PC-3 (cell line): ENCODE data around the gene LIX1L. TPM values are rescaled to one million over a fixed set of nuclear protein-coding genes. Genes with fewer than 3 reads are reported as not detected.

Experiments
- ATAC-seq: fragments of 200-7000 bp; cut with Tn5 transposase; 2 replicates; pipeline ENCODE4 v1.9.1; 2020; ENCODE audit warnings: mild to moderate bottlenecking, moderate library complexity
- BruUV-seq: library from RNA; stranded (reverse); fragments of 400-500 nt; replicated peaks from 2 replicates; lab custom pipeline; 2021; lab: Mats Ljungman, UMichigan
- CTCF ChIA-PET: fragments of 300-600 bp; sonication (Branson Sonifier 250); formaldehyde crosslinking; loops from one replicate; lab custom pipeline; 2022; ENCODE audit warnings: antibody characterized with exemption; lab: Charles Lee
- POLR2A ChIA-PET: fragments of 300-600 bp; sonication (Branson Sonifier 250); formaldehyde crosslinking; loops from one replicate; lab custom pipeline; 2022; ENCODE audit warnings: antibody characterized with exemption; ENCODE audit not compliant: unreplicated experiment; lab: Charles Lee
- DNase-seq: peaks from one replicate; pipeline ENCODE4 v3.0.0-alpha.2; 2015
- H2AFZ ChIP-seq: fragments of 300-600 bp; sonication (generic); 2 replicates; pipeline ENCODE4 v1.6.0; 2016; ENCODE audit warnings: antibody characterized with exemption, low read length
- H3F3A ChIP-seq: fragments of 300-600 bp; sonication (generic); one replicate; pipeline ENCODE4 v1.6.0; 2017; ENCODE audit warnings: antibody characterized with exemption, low read length, control low read depth, mild to moderate bottlenecking; ENCODE audit not compliant: unreplicated experiment
- H3K27ac ChIP-seq: fragments of 300-600 bp; sonication (generic); 2 replicates; pipeline ENCODE4 v1.5.1; 2016; ENCODE audit warnings: mild to moderate bottlenecking, low read length
- H3K27me3 ChIP-seq: fragments of 300-600 bp; sonication (generic); 2 replicates; pipeline ENCODE4 v1.6.1; 2016; ENCODE audit warnings: low read length, mixed read lengths
- H3K36me3 ChIP-seq: fragments of 300-600 bp; sonication (generic); 2 replicates; pipeline ENCODE4 v1.6.1; 2016; ENCODE audit warnings: low read depth, mixed run types, low read length, mixed read lengths
- H3K4me1 ChIP-seq: fragments of 300-600 bp; sonication (generic); 2 replicates; pipeline ENCODE4 v1.5.1; 2016; ENCODE audit warnings: low read length; ENCODE audit not compliant: insufficient read depth
- H3K4me2 ChIP-seq: fragments of 300-600 bp; sonication (generic); 2 replicates; pipeline ENCODE4 v1.6.0; 2016; ENCODE audit warnings: low read length
- H3K4me3 ChIP-seq: fragments of 300-600 bp; sonication (generic); 2 replicates; pipeline ENCODE4 v1.5.1; 2016; ENCODE audit warnings: mild to moderate bottlenecking, low read length, mixed read lengths
- H3K79me2 ChIP-seq: fragments of 300-600 bp; sonication (generic); 2 replicates; pipeline ENCODE4 v1.6.1; 2017; ENCODE audit warnings: low read length, mixed read lengths
- H3K9ac ChIP-seq: fragments of 300-600 bp; sonication (generic); 2 replicates; pipeline ENCODE4 v1.6.0; 2016; ENCODE audit warnings: mild to moderate bottlenecking, low read length
- H3K9me2 ChIP-seq: fragments of 300-600 bp; sonication (generic); replicated peaks from 2 replicates; pipeline ENCODE4 v1.6.1; 2016; ENCODE audit warnings: mixed run types, low read length, mixed read lengths
- H3K9me3 ChIP-seq: fragments of 300-600 bp; sonication (generic); 2 replicates; pipeline ENCODE4 v1.6.1; 2016; ENCODE audit warnings: low read length, mixed read lengths
- H4K20me1 ChIP-seq: fragments of 300-600 bp; sonication (generic); 2 replicates; pipeline ENCODE4 v1.6.1; 2016; ENCODE audit warnings: low read length, mixed read lengths
- EZH2 ChIP-seq: fragments of 300-600 bp; sonication (generic); IDR thresholded peaks from one replicate; pipeline ENCODE4 v1.6.1; 2017; ENCODE audit warnings: antibody characterized with exemption, mild to moderate bottlenecking, low read length; ENCODE audit not compliant: unreplicated experiment
- EZH2phosphoT487 ChIP-seq: fragments of 300-600 bp; sonication (generic); IDR thresholded peaks from 2 replicates; pipeline ENCODE4 v1.6.1; 2018; ENCODE audit warnings: mild to moderate bottlenecking, antibody characterized with exemption, low read length, borderline replicate concordance
- intact Hi-C: fragments of 100-400 bp; cut with micrococcal nuclease; formaldehyde crosslinking; loops from 2 replicates; pipeline ENCODE4 v1.9.0; 2023
- total RNA-seq: library from RNA; depleted of rRNA; stranded (reverse); fragments of >200 nt; gene quantifications from 2 replicates; pipeline ENCODE4 v1.2.3, GENCODE V29; 2014
- TF ChIP-seq, protein P1 (sequence below): fragments of 300-600 bp; sonication (generic); conservative IDR thresholded peaks from 2 replicates; pipeline ENCODE4 v1.5.1; 2017; ENCODE audit warnings: antibody characterized with exemption, low read depth, mild to moderate bottlenecking, low read length

The LIX1L gene
- total RNA-seq, 1 experiment from 2014 or later, result 12.5 TPM

- H3K27me3 ChIP-seq, result no peaks in the 10 kb centered on the region
- H3K9me3 ChIP-seq, result no peaks in the 10 kb centered on the region
- H3K4me1 ChIP-seq, result peaks cover 11% of the 10 kb centered on the region
- no peaks in the 10 kb centered on the region for H3F3A ChIP-seq
- no peak overlapping the region for H3K9ac ChIP-seq
- no peaks in the 10 kb centered on the region for H4K20me1 ChIP-seq
- TF ChIP-seq, protein P1, sequence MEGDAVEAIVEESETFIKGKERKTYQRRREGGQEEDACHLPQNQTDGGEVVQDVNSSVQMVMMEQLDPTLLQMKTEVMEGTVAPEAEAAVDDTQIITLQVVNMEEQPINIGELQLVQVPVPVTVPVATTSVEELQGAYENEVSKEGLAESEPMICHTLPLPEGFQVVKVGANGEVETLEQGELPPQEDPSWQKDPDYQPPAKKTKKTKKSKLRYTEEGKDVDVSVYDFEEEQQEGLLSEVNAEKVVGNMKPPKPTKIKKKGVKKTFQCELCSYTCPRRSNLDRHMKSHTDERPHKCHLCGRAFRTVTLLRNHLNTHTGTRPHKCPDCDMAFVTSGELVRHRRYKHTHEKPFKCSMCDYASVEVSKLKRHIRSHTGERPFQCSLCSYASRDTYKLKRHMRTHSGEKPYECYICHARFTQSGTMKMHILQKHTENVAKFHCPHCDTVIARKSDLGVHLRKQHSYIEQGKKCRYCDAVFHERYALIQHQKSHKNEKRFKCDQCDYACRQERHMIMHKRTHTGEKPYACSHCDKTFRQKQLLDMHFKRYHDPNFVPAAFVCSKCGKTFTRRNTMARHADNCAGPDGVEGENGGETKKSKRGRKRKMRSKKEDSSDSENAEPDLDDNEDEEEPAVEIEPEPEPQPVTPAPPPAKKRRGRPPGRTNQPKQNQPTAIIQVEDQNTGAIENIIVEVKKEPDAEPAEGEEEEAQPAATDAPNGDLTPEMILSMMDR, result no peak
- TF ChIP-seq EZH2phosphoT487 (no peak), EZH2 (no peak)
- H2AFZ ChIP-seq, result no peak overlapping the region
- H3K4me3 ChIP-seq, result no peak overlapping the region
- POLR2A ChIA-PET, result interaction anchor here (0.5 kb wide), 1 partner anchor 16 kb away, joined by 4 read pairs; no protein-coding TSS in a partner anchor
- CTCF ChIA-PET, result interaction anchor here (3.0 kb wide), 1 partner anchor 17 kb away, joined by 29 read pairs; no protein-coding TSS in a partner anchor
- no peaks in the 10 kb centered on the region for H3K9me2 ChIP-seq
- H3K79me2 ChIP-seq, result no peaks in the 10 kb centered on the region
- H3K36me3 ChIP-seq, result peaks cover 11% of the 10 kb centered on the region; the same call in 1 of the 2 replicates
- no peak for ATAC-seq
- no TSS peak for BruUV-seq
- H3K27ac ChIP-seq, result no peak overlapping the region
- DNase-seq, result no peak
- intact Hi-C loops, result no loop called here
- H3K4me2 ChIP-seq, result no peak overlapping the region
These were observed 49.2 kb downstream of the LIX1L start for GRCh38 chr1:145908653-145909052.

- Histone ChIP-seq H3K4me1 (peaks cover 11% of the 10 kb centered on the region), H4K20me1 (no peaks in the 10 kb centered on the region), H3K36me3 (peaks cover 11% of the 10 kb centered on the region; the same call in 1 of the 2 replicates), H3K27me3 (no peaks in the 10 kb centered on the region), H3K4me2 (no peak overlapping the region), H2AFZ (no peak overlapping the region), H3K4me3 (no peak overlapping the region), H3F3A (no peaks in the 10 kb centered on the region), H3K9me2 (no peaks in the 10 kb centered on the region), H3K9ac (no peak overlapping the region), H3K79me2 (no peaks in the 10 kb centered on the region), H3K9me3 (no peaks in the 10 kb centered on the region), H3K27ac (no peak overlapping the region)
- ATAC-seq (no peak; the same call in 1 of the 2 replicates), DNase-seq (no peak)
- BruUV-seq, result no TSS peak
- no peak for TF ChIP-seq EZH2phosphoT487
- no peak for TF ChIP-seq EZH2
- TF ChIP-seq, protein P1, result no peak
- POLR2A ChIA-PET, result interaction anchor here (1.5 kb wide), 1 partner anchor 15 kb away, joined by 5 read pairs; no protein-coding TSS in a partner anchor
- CTCF ChIA-PET, result interaction anchor here (3.0 kb wide), 1 partner anchor 15 kb away, joined by 29 read pairs; no protein-coding TSS in a partner anchor
- intact Hi-C loops, result no loop called here
These were observed 50.7 kb downstream of the LIX1L start for GRCh38 chr1:145906954-145907753.
